Measurements from ENCODE around the gene NUP54. TPM values are rescaled to one million over a fixed set of nuclear protein-coding genes. Genes with fewer than 3 reads are reported as not detected.

NUP54 gene, protein sequence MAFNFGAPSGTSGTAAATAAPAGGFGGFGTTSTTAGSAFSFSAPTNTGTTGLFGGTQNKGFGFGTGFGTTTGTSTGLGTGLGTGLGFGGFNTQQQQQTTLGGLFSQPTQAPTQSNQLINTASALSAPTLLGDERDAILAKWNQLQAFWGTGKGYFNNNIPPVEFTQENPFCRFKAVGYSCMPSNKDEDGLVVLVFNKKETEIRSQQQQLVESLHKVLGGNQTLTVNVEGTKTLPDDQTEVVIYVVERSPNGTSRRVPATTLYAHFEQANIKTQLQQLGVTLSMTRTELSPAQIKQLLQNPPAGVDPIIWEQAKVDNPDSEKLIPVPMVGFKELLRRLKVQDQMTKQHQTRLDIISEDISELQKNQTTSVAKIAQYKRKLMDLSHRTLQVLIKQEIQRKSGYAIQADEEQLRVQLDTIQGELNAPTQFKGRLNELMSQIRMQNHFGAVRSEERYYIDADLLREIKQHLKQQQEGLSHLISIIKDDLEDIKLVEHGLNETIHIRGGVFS
- total RNA-seq, result 10 to 100 TPM; 63.6 to 72.8 TPM

DNA sequence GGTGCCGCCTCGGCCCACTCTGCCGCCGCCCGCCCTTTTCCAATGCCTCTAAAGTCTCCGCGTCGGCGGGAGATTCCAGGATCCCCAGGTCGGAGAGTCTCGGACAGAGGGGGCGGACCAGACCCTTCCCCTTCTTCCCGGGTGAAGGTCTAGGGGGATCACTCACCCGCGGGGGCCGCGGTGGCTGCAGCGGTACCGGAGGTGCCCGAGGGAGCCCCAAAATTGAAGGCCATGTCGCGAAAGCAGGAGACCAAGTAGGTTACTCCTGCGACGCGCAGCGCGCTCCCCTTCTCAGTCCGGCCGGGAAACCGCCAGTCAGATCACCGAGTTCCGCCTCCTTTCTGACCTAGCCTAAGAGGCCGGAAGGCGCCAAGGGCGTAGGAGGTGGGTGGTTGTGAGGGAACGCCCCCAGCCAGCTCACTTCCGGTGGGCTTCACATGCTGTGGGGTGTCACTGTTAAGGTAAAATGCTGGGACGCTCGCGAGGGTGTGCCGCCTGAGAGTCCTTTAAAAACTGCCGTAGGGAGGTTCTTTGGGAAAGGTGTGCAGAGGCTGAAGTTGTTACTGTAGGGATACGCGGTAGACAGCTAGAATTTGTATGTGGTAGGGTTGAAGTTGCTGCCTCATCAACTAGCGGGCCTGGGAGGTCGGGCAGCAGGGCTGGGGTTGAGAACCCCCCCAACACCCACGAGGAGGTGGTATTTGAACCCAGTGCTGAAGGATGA is at the start of gene NUP54:
Gene NUP54 (minus strand): TSS at position 256 of the 724 bp plus-strand sequence. CDS start 23 bp downstream, at position 233.
- ATAC-seq, result peak; percentile 97 to 99
- Mint-ChIP-seq H3K9me3 (no peaks in the 10 kb centered on the region), H3K27ac (peak within 1 kb of the TSS; percentile 95 to 99)

DNA sequence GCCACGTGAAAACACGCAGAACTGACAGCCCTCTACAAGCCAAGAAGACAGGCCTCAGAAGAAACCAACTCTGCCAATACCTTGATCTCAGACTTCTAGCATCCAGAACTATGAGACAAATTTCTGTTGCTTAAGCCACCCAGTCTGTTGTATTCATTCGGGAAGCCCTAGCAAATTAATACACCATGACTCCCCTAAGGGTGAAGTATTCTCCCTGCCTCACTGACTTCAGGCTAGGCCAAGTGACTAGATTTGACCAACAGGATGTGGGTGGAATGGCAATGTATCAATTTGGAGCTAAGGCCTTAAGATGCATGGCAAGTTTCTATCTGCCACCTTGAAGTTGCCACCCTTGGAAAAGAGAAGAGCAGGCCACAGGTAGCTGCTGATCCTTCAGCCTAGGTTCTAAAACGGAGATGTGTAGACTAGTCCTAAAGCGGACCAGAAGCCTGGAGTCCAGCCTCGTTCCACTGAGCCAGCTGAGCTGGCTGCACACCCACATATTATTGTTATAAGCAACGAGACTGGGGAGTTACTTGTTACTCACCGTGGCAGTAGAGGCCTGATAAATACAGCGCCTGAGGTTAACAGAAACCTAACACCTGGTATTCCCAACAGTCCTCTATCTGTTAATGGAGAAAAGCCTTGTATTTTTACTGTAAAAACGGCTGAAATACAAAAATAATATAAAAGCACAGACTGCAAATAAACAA is 49.0 kb upstream of the NUP54 start:
- DNase-seq (ENCODE audit: low spot score in 2 of 2), result no peak
- no peak for ATAC-seq
- H3K36me3 Mint-ChIP-seq, result peaks cover 13 to 26% of the 10 kb centered on the region in 2 donors
- peaks cover 0 to 2% of the 10 kb centered on the region in 2 donors for H3K9me3 Mint-ChIP-seq
- no peak overlapping the region for H3K27ac Mint-ChIP-seq

More for the DNA sequence above, at the start of gene NUP54:
- peak; percentile 94 to 97 for DNase-seq (ENCODE audit: low spot score in 2 of 2)
- peaks cover 15 to 18% of the 10 kb centered on the region in 2 donors for H3K36me3 Mint-ChIP-seq

DNA sequence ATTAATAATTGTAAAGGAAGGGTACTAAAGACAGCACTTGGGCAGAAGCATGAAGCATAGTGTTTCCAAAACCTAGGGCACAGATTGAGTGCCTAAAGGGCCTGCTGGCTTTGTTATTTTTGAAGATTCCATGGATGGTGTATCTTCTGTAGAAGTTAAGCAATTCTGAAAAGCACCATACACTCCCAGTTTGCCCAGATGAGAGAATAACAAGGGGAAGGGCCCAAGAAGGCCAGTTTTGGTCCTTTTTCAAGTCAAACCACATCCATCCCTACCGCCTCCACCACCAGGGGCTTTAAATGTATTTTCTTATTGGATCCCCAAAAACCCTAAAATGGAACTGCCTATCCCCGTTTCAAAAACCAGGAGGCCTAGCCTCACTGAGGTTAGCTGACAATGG is 48.2 kb upstream of the NUP54 start:
- Mint-ChIP-seq H3K36me3 (peaks cover 21 to 31% of the 10 kb centered on the region in 2 donors), H3K9me3 (peaks cover 2 to 6% of the 10 kb centered on the region in 2 donors), H3K27ac (no peak overlapping the region)
- no peak for DNase-seq (ENCODE audit: low spot score in 2 of 2)
- ATAC-seq, result no peak

DNA sequence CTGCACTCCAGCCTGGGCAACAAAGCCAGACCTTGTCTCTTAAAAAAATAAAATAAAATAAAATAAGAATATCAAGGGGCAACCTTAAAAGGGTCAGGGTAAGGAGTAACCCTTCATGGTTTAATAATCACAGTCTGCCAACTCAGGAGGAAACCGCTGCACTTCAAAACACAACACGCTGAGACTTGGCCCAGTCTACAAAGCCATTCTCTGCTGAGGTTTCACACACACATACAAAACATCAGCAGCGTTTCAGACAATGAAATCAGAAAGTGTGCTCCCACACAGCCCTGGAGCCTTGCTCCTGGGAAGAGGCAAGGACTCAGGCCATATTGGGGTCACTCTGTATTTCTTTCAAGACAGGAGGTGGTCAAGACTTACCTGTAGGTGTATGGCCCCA is 47.1 kb upstream of the NUP54 start:
- Mint-ChIP-seq H3K36me3 (peaks cover 23 to 31% of the 10 kb centered on the region in 2 donors), H3K27ac (no peak overlapping the region), H3K9me3 (peaks cover 4 to 6% of the 10 kb centered on the region in 2 donors)
- no peak for DNase-seq (ENCODE audit: low spot score in 2 of 2)
- ATAC-seq, result no peak

DNA sequence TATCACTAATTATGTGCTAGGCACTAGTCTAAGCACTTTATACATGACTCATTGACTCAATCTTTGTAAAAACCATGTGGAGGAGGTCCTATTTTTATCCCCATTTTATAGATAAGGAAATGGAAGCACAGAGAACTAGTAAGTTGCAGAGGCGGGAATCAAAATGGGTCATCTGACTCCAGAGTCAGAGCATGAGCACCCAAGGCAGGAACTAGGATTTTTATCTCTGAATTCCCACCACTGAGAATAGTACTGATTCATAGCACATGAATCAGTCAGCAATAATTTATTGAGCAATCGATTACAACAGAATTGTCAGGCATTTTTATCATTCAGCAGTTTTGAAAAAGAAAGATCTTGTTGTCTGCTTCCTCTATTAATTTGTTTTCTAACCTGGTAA is 46.1 kb upstream of the NUP54 start:
- DNase-seq (ENCODE audit: low spot score in 2 of 2), result no peak

DNA sequence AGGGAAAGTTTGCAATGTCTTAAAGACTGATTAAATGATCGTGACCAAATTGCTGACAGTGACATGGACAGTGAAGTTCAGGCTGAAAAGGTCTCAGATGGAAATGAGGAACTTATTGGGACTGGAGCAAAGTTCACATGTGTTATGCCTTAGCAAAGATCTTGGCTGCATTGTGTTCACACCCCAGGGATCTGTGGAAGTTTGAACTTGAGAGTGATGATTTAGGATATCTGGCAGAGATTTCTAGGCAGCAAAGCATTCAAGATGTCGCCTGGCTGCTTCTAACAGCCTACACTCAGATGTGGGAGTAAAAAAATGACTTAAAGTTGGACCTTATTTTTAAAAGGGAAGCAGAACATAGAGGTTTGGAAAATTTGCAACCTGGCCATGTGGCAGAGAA is 44.0 kb upstream of the NUP54 start:
- no peak for ATAC-seq
- DNase-seq (ENCODE audit: low spot score in 2 of 2), result no peak
- Mint-ChIP-seq H3K27ac (no peak overlapping the region), H3K9me3 (peaks cover 4 to 6% of the 10 kb centered on the region in 2 donors), H3K36me3 (peaks cover 23 to 31% of the 10 kb centered on the region in 2 donors)

More for the DNA sequence above, 46.1 kb upstream of the NUP54 start:
- ATAC-seq, result no peak
- H3K9me3 Mint-ChIP-seq, result peaks cover 4 to 6% of the 10 kb centered on the region in 2 donors
- peaks cover 23 to 31% of the 10 kb centered on the region in 2 donors for H3K36me3 Mint-ChIP-seq
- H3K27ac Mint-ChIP-seq, result no peak overlapping the region

DNA sequence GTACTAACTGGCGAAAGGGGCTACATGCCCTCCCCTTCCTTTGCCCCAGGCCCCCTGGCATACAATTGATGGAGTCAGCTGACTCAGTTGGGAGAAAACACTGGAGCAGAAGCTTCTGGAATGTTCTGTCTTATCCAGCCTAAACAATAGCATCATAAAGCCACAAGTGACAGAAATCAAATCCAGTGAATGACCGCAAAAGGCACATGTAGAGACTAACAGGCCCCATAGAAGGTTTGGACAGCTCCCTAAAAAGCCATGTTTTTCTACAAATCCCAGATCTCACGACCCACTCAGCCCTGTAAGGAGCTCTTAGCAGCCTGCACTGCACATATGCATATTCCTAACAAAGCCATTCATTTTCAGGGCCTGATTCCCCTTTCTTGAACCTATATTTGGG is 40.4 kb upstream of the NUP54 start:
- Mint-ChIP-seq H3K36me3 (peaks cover 17 to 23% of the 10 kb centered on the region in 2 donors), H3K9me3 (peaks cover 4 to 6% of the 10 kb centered on the region in 2 donors), H3K27ac (no peak overlapping the region)
- no peak for DNase-seq (ENCODE audit: low spot score in 2 of 2)
- ATAC-seq, result no peak

DNA sequence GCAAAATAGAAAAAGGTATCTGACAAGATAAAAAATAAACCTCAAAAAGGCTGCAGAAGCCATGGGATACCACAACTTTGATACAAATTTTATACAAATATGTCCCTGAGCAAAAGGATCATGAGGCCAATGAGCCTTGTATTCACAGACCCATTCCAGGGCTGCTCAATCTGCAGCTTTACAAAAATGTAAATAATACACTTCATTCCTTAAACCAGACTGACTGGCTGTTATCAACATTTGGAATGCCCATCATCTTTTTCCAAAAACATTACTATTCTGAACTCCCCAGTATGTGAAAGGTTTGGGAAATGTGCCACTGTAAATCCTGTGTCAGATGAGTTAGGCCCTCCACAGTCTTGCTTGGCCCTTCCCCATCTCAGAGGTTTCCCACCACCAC is 40.0 kb upstream of the NUP54 start:
- Mint-ChIP-seq H3K36me3 (peaks cover 15 to 20% of the 10 kb centered on the region in 2 donors), H3K9me3 (peaks cover 4 to 6% of the 10 kb centered on the region in 2 donors), H3K27ac (no peak overlapping the region)
- no peak for DNase-seq (ENCODE audit: low spot score in 2 of 2)
- ATAC-seq, result no peak

DNA sequence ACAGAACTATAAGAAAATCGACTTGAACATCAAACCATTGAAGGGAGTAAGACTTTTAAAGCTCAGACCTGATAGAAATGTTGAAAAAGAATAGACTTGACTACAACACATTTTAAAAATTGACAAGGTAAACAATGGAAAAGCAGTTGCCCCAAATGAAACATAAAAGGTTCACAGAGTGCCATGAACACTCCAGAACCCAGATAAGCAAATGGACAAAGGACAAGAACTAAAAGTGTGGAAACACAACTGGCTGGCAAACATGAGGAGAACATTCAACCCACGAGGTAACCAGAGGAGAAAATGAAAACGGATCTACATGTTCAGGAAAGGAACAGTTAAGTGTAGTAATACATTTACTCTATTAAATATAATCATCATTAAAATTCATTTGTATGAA is 39.0 kb upstream of the NUP54 start:
- DNase-seq (ENCODE audit: low spot score in 2 of 2) (no peak), ATAC-seq (no peak)
- peaks cover 5 to 10% of the 10 kb centered on the region in 2 donors for H3K36me3 Mint-ChIP-seq
- H3K27ac Mint-ChIP-seq, result no peak overlapping the region
- peaks cover 4% of the 10 kb centered on the region in 2 donors for H3K9me3 Mint-ChIP-seq

DNA sequence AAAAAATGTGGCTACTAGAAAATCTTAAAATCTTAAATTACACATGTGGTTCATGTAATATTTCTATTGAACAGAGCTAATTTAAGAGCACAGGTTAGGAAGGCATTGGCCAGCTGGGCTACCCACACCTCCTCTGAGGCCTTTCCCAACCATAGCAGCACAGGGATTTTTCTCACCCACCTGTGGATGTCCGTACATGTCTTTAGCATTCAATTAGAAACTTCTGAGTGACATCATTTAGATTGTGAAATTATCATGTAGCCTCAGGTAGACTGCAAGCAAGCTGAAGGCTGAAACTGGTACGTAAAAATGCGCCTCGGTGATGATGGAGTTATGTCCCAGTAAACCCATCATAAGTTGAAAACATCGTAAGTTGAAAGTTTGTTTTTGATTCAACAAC is 34.3 kb upstream of the NUP54 start:
- ATAC-seq (no peak), DNase-seq (ENCODE audit: low spot score in 2 of 2) (no peak)
- no peaks in the 10 kb centered on the region for H3K36me3 Mint-ChIP-seq
- H3K9me3 Mint-ChIP-seq, result no peaks in the 10 kb centered on the region
- H3K27ac Mint-ChIP-seq, result no peak overlapping the region

DNA sequence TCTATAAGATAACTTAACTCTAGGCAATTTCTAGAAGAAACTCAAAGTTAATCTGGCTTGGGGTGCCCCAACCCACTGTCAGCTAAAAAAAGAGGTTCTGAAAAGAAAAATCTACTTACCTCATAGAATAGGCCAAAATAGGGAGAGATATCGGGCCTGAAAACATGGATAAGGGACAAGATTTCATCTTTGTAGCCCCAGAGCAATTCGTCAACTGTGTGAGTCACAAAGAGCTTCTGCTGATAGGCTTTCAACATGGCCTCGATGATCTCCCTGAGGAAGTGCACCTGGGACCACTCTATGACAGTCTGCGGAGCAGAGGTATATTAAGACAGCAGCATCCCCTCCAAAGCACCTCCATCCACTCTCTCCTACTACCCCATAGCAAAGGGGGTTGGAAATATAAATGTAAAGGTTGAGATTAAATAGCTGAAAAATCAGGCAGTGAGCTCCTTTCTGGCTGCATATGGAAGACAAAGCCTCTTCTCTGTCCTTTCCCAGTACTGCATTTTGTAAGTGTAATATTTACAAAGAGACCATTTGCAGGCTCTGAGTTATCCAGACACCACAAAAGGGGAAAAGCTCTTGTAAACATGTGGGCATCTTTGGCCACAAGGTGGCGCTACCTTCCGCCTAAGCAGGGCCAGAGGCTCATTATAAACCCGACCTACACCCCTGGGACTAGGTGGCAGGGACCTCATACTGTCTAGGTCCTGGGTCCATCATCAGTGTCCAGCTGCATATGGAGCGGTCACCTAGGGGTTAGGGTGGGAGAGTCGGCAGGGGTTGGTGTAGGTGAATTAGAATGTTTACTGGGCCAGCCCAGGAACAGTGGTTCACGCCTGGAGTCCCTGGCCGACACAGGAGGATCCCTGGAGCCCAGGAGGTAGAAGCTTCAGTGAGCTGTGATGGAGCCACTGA is 31.5 kb upstream of the NUP54 start:
- H3K9me3 Mint-ChIP-seq, result no peaks in the 10 kb centered on the region

DNA sequence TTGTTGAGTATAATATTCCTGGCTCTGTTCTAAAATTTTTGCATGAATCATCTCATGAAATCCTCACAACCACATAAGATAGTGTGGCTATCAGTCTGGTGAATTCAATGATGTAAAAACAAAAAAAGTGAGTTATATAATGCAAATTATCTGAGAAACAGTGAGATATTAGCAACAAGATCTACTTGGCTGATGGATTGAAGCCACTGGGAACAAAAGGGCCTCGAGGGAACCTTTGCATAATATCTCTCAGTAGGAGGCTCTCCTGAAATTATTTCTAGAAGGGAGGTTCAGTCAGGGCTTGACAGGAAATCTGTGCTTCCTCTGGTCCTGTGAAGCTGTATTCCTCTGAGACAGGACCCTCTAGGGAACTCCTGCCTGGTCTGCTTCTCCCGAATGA is 30.1 kb upstream of the NUP54 start:
- H3K9me3 Mint-ChIP-seq, result no peaks in the 10 kb centered on the region

More for the DNA sequence above, 31.5 kb upstream of the NUP54 start:
- DNase-seq (ENCODE audit: low spot score in 2 of 2) (peak; percentile 74 to 87), ATAC-seq (peak; percentile 87 to 92)
- H3K36me3 Mint-ChIP-seq, result peaks cover 0 to 4% of the 10 kb centered on the region in 2 donors
- no peak overlapping the region for H3K27ac Mint-ChIP-seq

DNA sequence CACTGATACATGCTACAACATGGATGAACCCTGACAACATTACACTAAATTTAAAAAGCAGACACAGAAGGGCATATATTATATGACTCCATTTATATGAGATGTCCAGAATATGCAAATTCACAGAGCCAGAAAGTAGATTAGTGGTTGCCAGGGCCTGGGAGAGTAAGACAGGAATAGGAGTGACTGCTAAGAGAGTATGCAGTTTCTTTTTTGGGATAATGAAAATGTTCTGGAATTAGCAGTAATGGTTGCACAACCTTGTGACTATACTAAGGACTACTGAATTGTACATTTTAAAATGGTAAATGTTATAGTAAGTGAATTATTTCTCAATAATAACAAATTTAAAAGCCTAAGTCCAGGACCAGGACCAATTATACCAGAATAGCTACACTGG is 29.5 kb upstream of the NUP54 start:
- DNase-seq (ENCODE audit: low spot score in 2 of 2), result no peak
- no peak overlapping the region for H3K27ac Mint-ChIP-seq
- H3K36me3 Mint-ChIP-seq, result peaks cover 0 to 4% of the 10 kb centered on the region in 2 donors
- no peaks in the 10 kb centered on the region for H3K9me3 Mint-ChIP-seq
- no peak for ATAC-seq

More for the DNA sequence above, 30.1 kb upstream of the NUP54 start:
- DNase-seq (ENCODE audit: low spot score in 2 of 2) (no peak), ATAC-seq (no peak)
- Mint-ChIP-seq H3K27ac (no peak overlapping the region), H3K36me3 (peaks cover 0 to 4% of the 10 kb centered on the region in 2 donors)

DNA sequence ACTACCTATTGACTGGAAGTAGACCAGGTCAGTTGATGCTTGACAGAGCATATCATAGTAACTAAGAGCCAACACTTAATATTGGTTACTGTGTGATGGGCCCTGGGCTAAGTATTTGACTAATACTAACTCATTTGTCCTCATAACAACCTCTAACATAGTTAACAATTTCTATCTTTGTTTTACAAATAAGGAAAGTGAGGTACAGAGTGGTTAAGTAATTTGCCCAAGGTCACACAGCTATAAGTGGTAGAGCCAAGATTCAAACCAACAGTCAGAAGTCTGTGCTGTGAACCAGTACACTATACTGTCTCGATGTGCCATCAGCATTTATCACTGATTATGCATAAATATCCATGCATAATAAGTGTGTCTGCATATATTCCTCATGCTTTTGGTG is 27.1 kb upstream of the NUP54 start:
- DNase-seq (ENCODE audit: low spot score in 2 of 2) (no peak), ATAC-seq (no peak)
- H3K9me3 Mint-ChIP-seq, result no peaks in the 10 kb centered on the region
- H3K36me3 Mint-ChIP-seq, result peaks cover 0 to 4% of the 10 kb centered on the region in 2 donors
- no peak overlapping the region for H3K27ac Mint-ChIP-seq

DNA sequence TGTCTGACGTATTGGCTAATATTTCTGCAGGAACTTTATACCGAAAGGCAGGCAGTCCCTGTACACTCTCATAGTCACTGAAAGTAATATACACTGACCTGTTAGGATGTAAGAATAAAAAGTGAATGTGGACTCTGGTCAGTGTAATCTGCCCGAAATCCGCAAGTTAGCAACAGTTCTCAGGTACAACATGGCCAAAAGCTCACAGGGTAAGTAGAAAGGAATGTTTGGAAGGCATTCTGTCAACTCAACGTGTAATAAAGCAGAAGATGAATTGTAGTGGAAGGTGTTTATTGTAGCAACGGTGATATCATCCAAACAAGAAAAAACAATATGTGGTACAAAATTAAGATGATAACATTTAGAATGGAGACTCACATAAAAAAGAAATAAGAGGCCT is 26.0 kb upstream of the NUP54 start:
- no peak overlapping the region for H3K27ac Mint-ChIP-seq
- DNase-seq (ENCODE audit: low spot score in 2 of 2), result no peak
- H3K9me3 Mint-ChIP-seq, result no peaks in the 10 kb centered on the region
- ATAC-seq, result no peak
- H3K36me3 Mint-ChIP-seq, result peaks cover 0 to 4% of the 10 kb centered on the region in 2 donors

DNA sequence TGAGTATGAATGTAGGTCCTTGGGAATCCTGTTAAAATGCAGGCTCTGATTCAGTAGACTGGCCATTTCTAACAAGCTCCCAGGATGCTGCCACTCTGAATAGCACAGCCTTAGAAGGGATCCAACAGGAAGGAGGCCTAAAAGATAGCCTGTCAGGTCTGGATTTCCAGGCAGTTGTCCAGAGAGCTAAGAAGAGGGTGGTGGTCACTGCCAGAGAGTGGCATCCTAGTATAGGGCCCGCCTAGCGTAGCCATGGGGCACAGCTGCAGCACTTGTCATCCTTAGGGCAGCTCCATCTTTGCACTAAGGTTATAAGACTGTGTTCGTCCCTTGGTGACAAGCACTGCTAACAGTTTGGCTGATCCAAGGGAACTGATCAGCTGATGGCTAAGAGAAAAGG is 20.5 kb upstream of the NUP54 start:
- DNase-seq (ENCODE audit: low spot score in 2 of 2), result no peak
- no peak for ATAC-seq
- Mint-ChIP-seq H3K27ac (no peak overlapping the region), H3K36me3 (no peaks in the 10 kb centered on the region), H3K9me3 (no peaks in the 10 kb centered on the region)
